Transverse colon (tissue), 3 donors: ENCODE measurements around the gene ZHX3.

Source experiments
- POLR2A ChIP-seq: fragments of 450-650 bp; IDR thresholded peaks from one replicate; pipeline ENCODE4 v1.6.1; 2016; ENCODE audit warnings: antibody characterized with exemption, mild to moderate bottlenecking, moderate library complexity
- TF ChIP-seq, protein P1 (sequence below), 5 experiments: fragments of 200-600 bp in 3 of 5; fragments of 450-650 bp in 2 of 5; sonication (generic) in 3 of 5; IDR thresholded peaks; 1 replicate in 2 of 5; 2 replicates in 3 of 5; pipeline ENCODE4 v1.5.1; 2016 to 2017; ENCODE audit warnings: antibody characterized with exemption in 5 of 5, inconsistent platforms in 3 of 5, mild to moderate bottlenecking in 2 of 5, moderate library complexity in 1 of 5

DNA sequence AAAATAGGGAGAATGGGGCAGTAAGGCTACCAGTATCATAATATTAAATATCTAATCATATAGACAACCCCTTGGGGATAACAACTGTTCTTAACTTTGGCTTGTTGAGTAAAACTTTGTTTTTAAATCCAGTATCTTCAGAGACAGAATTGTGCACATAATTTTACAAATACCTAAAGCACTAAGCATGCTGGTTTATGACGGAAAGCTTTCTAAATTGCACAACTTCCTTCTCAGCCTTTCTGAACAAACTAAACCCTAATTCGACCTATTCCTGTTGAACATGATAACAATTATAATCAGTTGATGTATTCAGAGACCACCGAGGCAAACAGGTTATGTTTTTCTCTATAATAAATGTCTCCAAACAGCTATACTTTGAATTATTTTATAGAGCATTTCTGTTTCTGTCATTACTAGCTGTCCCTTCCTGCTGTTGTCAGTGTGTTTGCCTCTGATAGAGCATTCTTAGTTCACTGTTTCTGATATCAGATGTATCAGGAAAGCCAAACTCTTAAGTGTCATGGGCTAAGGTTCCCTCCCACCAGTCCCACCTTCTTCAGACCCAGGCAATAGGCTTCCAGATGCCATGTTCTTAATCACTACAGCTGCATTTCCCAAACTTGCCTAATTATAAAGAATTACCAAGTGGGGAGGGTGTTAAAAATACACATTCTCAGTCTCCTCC is 8.7 kb downstream of the ZHX3 start:
- TF ChIP-seq, protein P1, sequence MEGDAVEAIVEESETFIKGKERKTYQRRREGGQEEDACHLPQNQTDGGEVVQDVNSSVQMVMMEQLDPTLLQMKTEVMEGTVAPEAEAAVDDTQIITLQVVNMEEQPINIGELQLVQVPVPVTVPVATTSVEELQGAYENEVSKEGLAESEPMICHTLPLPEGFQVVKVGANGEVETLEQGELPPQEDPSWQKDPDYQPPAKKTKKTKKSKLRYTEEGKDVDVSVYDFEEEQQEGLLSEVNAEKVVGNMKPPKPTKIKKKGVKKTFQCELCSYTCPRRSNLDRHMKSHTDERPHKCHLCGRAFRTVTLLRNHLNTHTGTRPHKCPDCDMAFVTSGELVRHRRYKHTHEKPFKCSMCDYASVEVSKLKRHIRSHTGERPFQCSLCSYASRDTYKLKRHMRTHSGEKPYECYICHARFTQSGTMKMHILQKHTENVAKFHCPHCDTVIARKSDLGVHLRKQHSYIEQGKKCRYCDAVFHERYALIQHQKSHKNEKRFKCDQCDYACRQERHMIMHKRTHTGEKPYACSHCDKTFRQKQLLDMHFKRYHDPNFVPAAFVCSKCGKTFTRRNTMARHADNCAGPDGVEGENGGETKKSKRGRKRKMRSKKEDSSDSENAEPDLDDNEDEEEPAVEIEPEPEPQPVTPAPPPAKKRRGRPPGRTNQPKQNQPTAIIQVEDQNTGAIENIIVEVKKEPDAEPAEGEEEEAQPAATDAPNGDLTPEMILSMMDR (IDR thresholded peaks at IDR 0.05) = no peak
- no peak for TF ChIP-seq POLR2A
